ENCODE data around the gene STING1.

The STING1 gene

DNA sequence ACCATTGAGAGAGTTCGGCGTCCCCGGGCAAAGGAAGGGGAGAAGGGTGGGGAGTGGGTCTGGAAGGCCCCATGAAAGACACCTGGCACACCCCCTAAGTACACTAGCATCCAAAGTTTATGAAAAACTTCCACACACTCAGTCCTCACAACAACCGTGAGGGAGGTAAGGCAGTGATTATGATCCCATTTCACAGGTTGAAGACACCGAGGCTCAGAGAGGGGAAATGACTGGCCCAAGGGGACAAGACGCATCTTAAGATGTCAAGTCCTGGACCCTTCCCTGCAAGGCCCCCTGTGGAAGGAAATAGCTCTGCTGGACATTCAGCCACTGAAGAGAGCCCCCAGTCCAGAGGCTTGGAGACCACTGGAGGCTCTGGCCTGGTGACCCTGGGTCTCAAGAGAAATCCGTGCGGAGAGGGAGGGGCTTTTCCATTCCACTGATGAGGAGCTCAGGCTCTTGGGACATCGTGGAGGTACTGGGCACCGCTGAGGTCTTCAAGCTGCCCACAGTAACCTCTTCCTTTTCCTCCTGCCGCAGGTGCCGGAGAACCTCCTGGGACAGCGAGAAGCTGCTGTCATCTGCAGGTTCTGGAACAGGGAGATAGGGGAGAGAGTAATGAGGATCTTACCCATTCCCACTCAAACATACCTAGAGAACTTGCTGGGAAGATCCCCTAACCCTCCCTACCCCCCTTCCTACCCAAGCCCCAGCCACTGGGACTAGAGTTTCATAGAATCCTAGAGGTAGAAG, 6.5 kb downstream of the STING1 start:
- Histone ChIP-seq H3K27me3 (ENCODE audit: control insufficient read depth, insufficient read depth, low read length) (no peaks in the 10 kb centered on the region), H3K9me3 (ENCODE audit: control insufficient read depth, insufficient read depth, low read length) (no peaks in the 10 kb centered on the region), H3K4me3 (ENCODE audit: low read depth, low read length) (no peak overlapping the region), H3K9ac (ENCODE audit: low read depth, low read length) (no peak overlapping the region), H3K36me3 (ENCODE audit: control insufficient read depth, insufficient read depth, low read length) (no peaks in the 10 kb centered on the region), H3K27ac (ENCODE audit: low read depth, low read length) (no peak overlapping the region), H3K4me1 (ENCODE audit: control insufficient read depth, insufficient read depth, low read length) (peaks cover 22% of the 10 kb centered on the region)

GRCh38 chr5:139474890-139475791, 7.4 kb downstream of the STING1 start:
- no peak overlapping the region for H3K4me3 ChIP-seq (ENCODE audit: low read depth, low read length)
- no peaks in the 10 kb centered on the region for H3K36me3 ChIP-seq (ENCODE audit: control insufficient read depth, insufficient read depth, low read length)
- H3K27ac ChIP-seq (ENCODE audit: low read depth, low read length) = no peak overlapping the region
- H3K9ac ChIP-seq (ENCODE audit: low read depth, low read length) = no peak overlapping the region
- H3K4me1 ChIP-seq (ENCODE audit: control insufficient read depth, insufficient read depth, low read length) = peaks cover 22% of the 10 kb centered on the region
- no peaks in the 10 kb centered on the region for H3K9me3 ChIP-seq (ENCODE audit: control insufficient read depth, insufficient read depth, low read length)
- no peaks in the 10 kb centered on the region for H3K27me3 ChIP-seq (ENCODE audit: control insufficient read depth, insufficient read depth, low read length)

GRCh38 chr5:139473565-139473964, 9.0 kb downstream of the STING1 start:
- Histone ChIP-seq H3K27me3 (ENCODE audit: control insufficient read depth, insufficient read depth, low read length) (no peaks in the 10 kb centered on the region), H3K4me3 (ENCODE audit: low read depth, low read length) (no peak overlapping the region), H3K36me3 (ENCODE audit: control insufficient read depth, insufficient read depth, low read length) (no peaks in the 10 kb centered on the region), H3K9me3 (ENCODE audit: control insufficient read depth, insufficient read depth, low read length) (no peaks in the 10 kb centered on the region), H3K4me1 (ENCODE audit: control insufficient read depth, insufficient read depth, low read length) (peaks cover 22% of the 10 kb centered on the region), H3K9ac (ENCODE audit: low read depth, low read length) (no peak overlapping the region), H3K27ac (ENCODE audit: low read depth, low read length) (peak overlapping the region; percentile 87)

DNA sequence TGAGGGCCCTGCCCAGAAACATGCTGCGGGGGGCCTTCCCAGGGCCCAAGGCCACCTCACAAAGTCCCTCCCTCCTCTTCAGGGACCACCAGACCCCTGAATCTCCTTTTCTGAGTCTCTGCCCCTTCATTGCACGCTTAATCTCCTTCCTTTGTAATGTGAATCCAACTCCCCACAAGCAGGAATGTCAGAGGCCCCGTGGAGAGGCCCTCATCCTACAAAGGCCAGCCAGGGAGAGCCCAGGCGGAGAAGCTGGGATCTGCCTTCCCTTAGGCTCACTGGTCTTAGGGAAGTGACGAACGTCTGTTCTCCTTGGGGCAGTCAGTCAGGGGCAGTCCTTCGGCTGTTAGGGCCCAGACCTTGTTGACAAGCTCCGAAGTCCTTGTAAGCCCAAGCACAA, 9.5 kb downstream of the STING1 start:
- Histone ChIP-seq H3K9ac (ENCODE audit: low read depth, low read length) (no peak overlapping the region), H3K4me3 (ENCODE audit: low read depth, low read length) (no peak overlapping the region)

DNA sequence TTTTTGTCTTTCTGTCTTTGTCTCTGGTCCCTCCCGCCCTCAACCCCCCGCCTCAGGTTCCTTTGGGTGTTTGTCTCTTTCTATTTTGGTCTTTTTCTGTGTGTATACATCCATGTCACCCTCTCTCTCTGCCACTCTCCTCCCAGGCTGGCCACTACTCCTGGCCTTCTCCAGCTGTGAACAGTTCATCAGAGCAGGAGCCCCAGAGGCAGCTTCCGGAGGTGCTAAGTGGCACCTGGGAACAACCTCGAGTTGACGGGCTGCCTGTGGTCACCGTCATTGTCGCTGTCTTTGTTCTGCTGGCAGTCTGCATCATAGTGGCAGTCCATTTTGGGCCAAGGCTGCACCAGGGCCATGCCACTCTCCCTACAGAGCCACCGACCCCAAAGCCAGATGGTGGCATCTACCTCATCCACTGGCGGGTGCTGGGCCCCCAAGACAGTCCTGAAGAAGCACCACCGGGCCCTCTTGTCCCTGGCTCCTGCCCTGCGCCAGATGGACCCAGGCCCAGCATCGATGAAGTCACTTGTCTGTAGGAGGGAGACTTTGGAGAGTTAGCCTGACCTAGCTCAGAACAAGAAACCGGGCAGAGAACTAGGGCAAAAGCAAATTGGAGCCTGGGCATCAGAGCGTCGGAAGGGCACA, 10.1 kb downstream of the STING1 start:
- 0 out of 2 replicates have a peak overlapping the region, but pooled peaks have one; percentile 4 for H3K9ac ChIP-seq (ENCODE audit: low read depth, low read length)
- H3K4me3 ChIP-seq (ENCODE audit: low read depth, low read length) = no peak overlapping the region
- peak overlapping the region; percentile 87 for H3K27ac ChIP-seq (ENCODE audit: low read depth, low read length)
- no peaks in the 10 kb centered on the region for H3K36me3 ChIP-seq (ENCODE audit: control insufficient read depth, insufficient read depth, low read length)
- no peaks in the 10 kb centered on the region for H3K9me3 ChIP-seq (ENCODE audit: control insufficient read depth, insufficient read depth, low read length)
- H3K4me1 ChIP-seq (ENCODE audit: control insufficient read depth, insufficient read depth, low read length) = peaks cover 22% of the 10 kb centered on the region
- H3K27me3 ChIP-seq (ENCODE audit: control insufficient read depth, insufficient read depth, low read length) = no peaks in the 10 kb centered on the region

More for the DNA sequence above, 9.5 kb downstream of the STING1 start:
- H3K27ac ChIP-seq (ENCODE audit: low read depth, low read length) = peak overlapping the region; percentile 87
- no peaks in the 10 kb centered on the region for H3K27me3 ChIP-seq (ENCODE audit: control insufficient read depth, insufficient read depth, low read length)
- H3K36me3 ChIP-seq (ENCODE audit: control insufficient read depth, insufficient read depth, low read length) = no peaks in the 10 kb centered on the region
- H3K9me3 ChIP-seq (ENCODE audit: control insufficient read depth, insufficient read depth, low read length) = no peaks in the 10 kb centered on the region
- H3K4me1 ChIP-seq (ENCODE audit: control insufficient read depth, insufficient read depth, low read length) = peaks cover 22% of the 10 kb centered on the region

DNA sequence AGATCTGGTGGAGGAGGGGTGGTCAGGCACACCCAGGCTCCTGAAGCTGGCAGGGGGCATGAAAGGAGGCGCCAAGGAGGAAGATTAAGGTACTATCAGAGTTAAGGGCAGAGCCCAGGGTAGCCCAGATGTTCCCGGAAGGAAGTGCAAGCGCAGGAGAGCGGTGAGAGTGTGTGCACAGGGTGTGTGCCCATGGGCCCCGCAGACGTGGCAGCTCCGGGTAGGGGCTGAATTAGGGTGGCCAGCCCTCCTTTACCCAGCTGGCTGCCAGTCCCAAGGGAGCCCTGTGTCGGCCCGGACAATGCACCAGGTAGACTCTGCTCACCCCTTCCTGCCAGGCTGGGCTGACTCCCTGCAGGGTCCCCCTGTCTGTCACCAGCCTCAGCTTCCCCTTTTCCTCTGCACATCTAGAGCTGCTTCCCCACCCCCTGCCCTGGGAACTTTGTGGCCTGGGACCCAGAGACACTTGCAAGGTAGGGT, 11.7 kb downstream of the STING1 start, which contains the start of gene SMIM33:
Gene SMIM33, plus strand, starts transcription at position 184 of the 480 bp plus-strand sequence. Its CDS starts 118 bp downstream, at position 302.
- H3K9ac ChIP-seq (ENCODE audit: low read depth, low read length) = no peak within 1 kb of the TSS
- H3K27ac ChIP-seq (ENCODE audit: low read depth, low read length) = no peak within 1 kb of the TSS
- H3K27me3 ChIP-seq (ENCODE audit: control insufficient read depth, insufficient read depth, low read length) = no peaks in the 10 kb centered on the region
- no peaks in the 10 kb centered on the region for H3K36me3 ChIP-seq (ENCODE audit: control insufficient read depth, insufficient read depth, low read length)
- H3K4me3 ChIP-seq (ENCODE audit: low read depth, low read length) = no peak within 1 kb of the TSS
- H3K9me3 ChIP-seq (ENCODE audit: control insufficient read depth, insufficient read depth, low read length) = no peaks in the 10 kb centered on the region
- H3K4me1 ChIP-seq (ENCODE audit: control insufficient read depth, insufficient read depth, low read length) = peaks cover 22% of the 10 kb centered on the region

GRCh38 chr5:139468421-139468931, 14.1 kb downstream of the STING1 start:
- no peak overlapping the region for H3K9ac ChIP-seq (ENCODE audit: low read depth, low read length)
- H3K36me3 ChIP-seq (ENCODE audit: control insufficient read depth, insufficient read depth, low read length) = no peaks in the 10 kb centered on the region
- no peaks in the 10 kb centered on the region for H3K9me3 ChIP-seq (ENCODE audit: control insufficient read depth, insufficient read depth, low read length)
- no peak overlapping the region for H3K4me3 ChIP-seq (ENCODE audit: low read depth, low read length)
- H3K27ac ChIP-seq (ENCODE audit: low read depth, low read length) = no peak overlapping the region
- H3K4me1 ChIP-seq (ENCODE audit: control insufficient read depth, insufficient read depth, low read length) = peaks cover 15% of the 10 kb centered on the region
- H3K27me3 ChIP-seq (ENCODE audit: control insufficient read depth, insufficient read depth, low read length) = no peaks in the 10 kb centered on the region

DNA sequence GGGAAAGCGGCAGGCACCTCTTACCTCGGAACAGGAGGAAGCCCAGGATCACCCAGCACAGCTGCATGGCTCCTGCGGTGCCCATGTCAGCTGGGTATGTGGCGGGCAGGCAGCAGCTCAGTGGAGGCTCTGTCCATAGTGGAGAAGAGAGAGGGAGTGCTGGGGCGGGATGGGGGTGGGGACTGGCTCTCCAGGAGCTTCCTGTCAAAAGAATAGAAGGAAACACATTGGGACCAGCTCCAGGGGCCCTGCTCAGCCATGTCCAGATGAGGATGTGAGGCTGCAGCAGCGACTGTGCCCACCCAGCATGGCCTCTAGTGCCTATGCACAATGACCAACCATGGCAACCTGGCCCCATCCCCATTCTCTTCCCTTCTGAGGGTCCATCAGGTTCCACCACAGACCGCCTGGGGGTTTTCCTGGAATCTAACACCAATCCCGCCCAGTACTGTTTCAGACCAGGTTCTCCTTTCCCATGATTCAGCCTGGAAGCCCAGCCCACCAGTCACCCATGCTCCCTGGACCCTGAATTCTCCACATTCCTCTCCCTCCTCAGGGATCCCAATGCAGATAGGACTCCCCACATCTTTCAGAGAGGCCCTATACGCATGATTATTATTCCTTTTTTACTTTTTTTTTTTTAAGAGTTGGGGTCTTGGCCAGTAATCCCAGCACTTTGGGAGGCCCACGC, 19.8 kb downstream of the STING1 start, which contains the start of gene ECSCR:
Gene ECSCR, minus strand, starts transcription at position 158 of the 691 bp plus-strand sequence. Its CDS starts 73 bp downstream, at position 85.
- Histone ChIP-seq H3K27ac (ENCODE audit: low read depth, low read length) (peak within 1 kb of the TSS; percentile 53), H3K4me1 (ENCODE audit: control insufficient read depth, insufficient read depth, low read length) (peaks cover 23% of the 10 kb centered on the region)

GRCh38 chr5:139461698-139462097, 20.9 kb downstream of the STING1 start:
- H3K9me3 ChIP-seq (ENCODE audit: control insufficient read depth, insufficient read depth, low read length) = no peaks in the 10 kb centered on the region
- H3K4me1 ChIP-seq (ENCODE audit: control insufficient read depth, insufficient read depth, low read length) = peaks cover 23% of the 10 kb centered on the region
- H3K27ac ChIP-seq (ENCODE audit: low read depth, low read length) = peak overlapping the region; percentile 53
- H3K9ac ChIP-seq (ENCODE audit: low read depth, low read length) = no peak overlapping the region
- H3K27me3 ChIP-seq (ENCODE audit: control insufficient read depth, insufficient read depth, low read length) = no peaks in the 10 kb centered on the region
- H3K4me3 ChIP-seq (ENCODE audit: low read depth, low read length) = no peak overlapping the region
- H3K36me3 ChIP-seq (ENCODE audit: control insufficient read depth, insufficient read depth, low read length) = no peaks in the 10 kb centered on the region

More for the DNA sequence above, 19.8 kb downstream of the STING1 start, which contains the start of gene ECSCR:
- no peak within 1 kb of the TSS for H3K9ac ChIP-seq (ENCODE audit: low read depth, low read length)
- no peak within 1 kb of the TSS for H3K4me3 ChIP-seq (ENCODE audit: low read depth, low read length)
- no peaks in the 10 kb centered on the region for H3K36me3 ChIP-seq (ENCODE audit: control insufficient read depth, insufficient read depth, low read length)
- H3K9me3 ChIP-seq (ENCODE audit: control insufficient read depth, insufficient read depth, low read length) = no peaks in the 10 kb centered on the region
- no peaks in the 10 kb centered on the region for H3K27me3 ChIP-seq (ENCODE audit: control insufficient read depth, insufficient read depth, low read length)

DNA sequence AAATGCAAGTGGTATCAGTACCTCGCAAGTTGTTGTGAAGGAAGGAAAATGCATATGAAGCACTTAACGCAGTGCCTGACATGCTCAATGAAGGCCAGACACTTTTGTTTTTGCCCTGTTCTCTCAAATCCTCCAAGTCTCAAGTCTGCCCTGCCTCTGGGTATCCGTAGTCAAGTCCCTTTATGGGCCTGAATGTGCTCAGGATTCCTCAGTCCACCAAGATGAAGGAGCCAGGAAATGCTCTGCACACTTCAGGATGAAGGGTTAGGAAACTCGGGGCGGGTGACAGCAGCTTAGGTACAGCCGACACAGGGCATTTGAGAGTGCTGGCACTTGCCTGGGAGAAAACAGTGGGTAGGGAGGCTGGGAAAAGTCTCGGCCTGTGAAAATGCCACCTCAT, 21.4 kb downstream of the STING1 start:
- Histone ChIP-seq H3K4me1 (ENCODE audit: control insufficient read depth, insufficient read depth, low read length) (peaks cover 23% of the 10 kb centered on the region), H3K27me3 (ENCODE audit: control insufficient read depth, insufficient read depth, low read length) (no peaks in the 10 kb centered on the region), H3K9ac (ENCODE audit: low read depth, low read length) (no peak overlapping the region), H3K9me3 (ENCODE audit: control insufficient read depth, insufficient read depth, low read length) (no peaks in the 10 kb centered on the region), H3K36me3 (ENCODE audit: control insufficient read depth, insufficient read depth, low read length) (no peaks in the 10 kb centered on the region), H3K27ac (ENCODE audit: low read depth, low read length) (no peak overlapping the region), H3K4me3 (ENCODE audit: low read depth, low read length) (no peak overlapping the region)
